Measurements from ENCODE around the gene RERE. TPM values are rescaled to one million over a fixed set of nuclear protein-coding genes. Genes with fewer than 3 reads are reported as not detected.
A peak's percentile ranks its signal among the peaks of the same experiment; 100 is the strongest.

Gene RERE
- total RNA-seq (2014; rRNA removed; shearing (Covaris generic); ENCODE audit: low replicate concordance): 1.5 and 7.2 TPM in 2 replicates

DNA sequence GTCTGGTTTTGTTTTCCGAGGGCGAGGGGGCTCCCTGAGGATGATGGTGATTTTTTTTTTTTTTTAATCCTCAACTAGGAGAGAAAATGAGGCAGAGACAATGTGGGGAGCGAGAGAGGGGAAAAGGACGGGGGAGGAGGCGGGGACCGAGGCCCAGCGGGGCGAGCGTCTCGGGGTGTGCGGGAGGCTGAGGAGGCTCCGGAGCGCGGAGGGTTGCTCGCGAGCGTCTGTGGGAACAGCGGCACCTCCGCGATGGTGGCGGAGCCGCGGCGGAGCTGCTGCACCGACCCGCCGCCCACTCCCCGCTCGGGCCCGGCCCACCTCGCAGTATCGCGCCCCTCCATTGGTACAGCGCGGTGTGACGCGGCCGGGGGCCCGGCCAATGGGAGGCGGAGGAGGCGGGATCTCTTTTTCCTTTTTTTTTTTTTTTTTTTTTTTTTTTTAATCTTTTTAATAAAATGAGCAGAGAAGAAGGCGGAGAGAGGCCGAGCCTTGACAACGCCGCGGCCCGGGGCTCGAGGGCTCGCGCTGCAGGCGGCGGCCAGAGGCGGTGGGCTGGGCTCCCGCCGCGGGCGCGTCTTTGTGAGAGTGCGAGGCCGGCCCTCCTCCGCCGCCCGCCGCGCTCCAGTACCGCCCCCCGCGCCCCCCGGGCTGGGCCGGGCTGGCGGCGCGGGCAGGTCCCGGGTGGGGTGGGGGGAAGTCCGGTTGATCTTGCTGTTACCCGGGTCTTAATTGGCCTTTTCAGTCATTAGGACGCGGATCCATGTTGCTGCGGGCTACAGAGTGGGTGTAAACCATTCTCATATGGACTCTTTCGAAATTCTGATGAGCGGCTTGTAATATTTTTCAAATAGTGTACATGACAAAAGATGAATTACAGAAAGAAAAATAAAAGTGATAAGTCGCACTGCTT lies at the start of gene RERE:
TSS of gene RERE (minus strand) at position 229 of the 913 bp plus-strand sequence.
- Histone ChIP-seq H3K9me3 (no peaks in the 10 kb centered on the region), H3K36me3 (no peaks in the 10 kb centered on the region), H3K27me3 (no peaks in the 10 kb centered on the region), H3K4me3 (peak within 1 kb of the TSS; percentile 73)
- peak; percentile 91 for DNase-seq

DNA sequence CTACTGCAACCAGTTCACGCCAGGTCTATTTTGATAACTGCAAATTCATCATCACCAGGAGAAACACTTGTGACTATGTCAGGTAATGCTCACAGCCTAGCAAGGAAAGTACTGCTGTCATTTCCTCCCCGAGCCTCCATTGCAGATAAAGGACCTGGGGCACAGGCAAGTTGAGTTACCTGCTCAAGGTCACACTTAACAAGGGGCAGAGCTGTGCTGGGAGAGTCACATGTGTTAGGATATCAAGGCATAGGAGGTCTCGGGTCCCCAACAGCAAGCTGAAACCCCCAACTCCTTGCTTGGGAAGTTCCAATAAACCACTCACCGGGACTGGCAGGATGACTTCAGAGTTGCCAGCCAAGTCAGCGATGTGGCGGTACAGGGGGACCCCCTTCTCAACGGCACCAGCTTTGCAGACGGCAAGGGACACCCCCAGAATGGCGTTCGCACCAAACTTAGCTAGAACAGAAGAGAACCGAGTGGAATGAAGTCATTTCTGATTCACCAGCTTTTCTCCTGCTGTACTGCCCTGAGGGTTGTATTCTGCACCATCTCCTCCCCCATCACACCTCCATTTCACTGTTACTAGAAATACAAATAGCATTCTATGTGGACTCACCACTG lies 49.5 kb upstream of the RERE start:
- Histone ChIP-seq H3K27me3 (no peaks in the 10 kb centered on the region), H3K36me3 (peaks cover 98% of the 10 kb centered on the region), H3K9me3 (no peaks in the 10 kb centered on the region), H3K4me3 (no peak overlapping the region)
- no peak for DNase-seq

DNA sequence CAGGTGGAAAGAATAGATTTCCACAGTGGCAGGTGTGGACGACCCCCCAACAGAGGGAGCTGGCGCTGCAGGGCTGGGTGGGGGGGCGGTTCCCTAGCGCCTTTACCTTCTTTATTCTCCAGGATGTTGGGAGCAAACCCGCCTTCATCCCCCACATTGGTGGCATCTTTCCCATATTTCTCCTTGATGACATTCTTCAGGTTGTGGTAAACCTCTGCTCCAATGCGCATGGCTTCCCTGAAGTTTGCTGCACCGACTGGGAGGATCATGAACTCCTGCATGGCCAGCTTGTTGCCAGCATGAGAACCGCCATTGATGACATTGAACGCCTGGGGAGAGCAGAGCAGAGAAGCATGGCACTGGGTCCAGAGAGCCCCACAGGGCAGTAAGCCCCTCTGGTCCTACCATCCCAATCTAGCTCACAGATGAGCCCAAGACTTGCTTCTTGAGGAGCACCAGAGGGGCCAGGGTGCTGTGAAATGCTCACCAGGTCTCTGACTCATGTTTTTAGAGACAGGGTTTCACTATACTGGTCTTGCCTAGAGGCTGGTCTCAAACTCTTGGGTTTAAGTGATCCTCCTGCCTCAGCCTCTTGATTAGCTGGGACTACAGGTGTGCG lies 48.8 kb upstream of the RERE start:
- H3K4me3 ChIP-seq: no peak overlapping the region
- H3K9me3 ChIP-seq: no peaks in the 10 kb centered on the region
- DNase-seq: no peak
- no peaks in the 10 kb centered on the region for H3K27me3 ChIP-seq
- H3K36me3 ChIP-seq: peaks cover 98% of the 10 kb centered on the region

- no peak for DNase-seq
- Histone ChIP-seq H3K36me3 (peaks cover 98% of the 10 kb centered on the region), H3K4me3 (no peak overlapping the region), H3K9me3 (no peaks in the 10 kb centered on the region), H3K27me3 (no peaks in the 10 kb centered on the region)
Measured at GRCh38 chr1:8864713-8865344, 47.4 kb upstream of the RERE start.

- no peak overlapping the region for H3K4me3 ChIP-seq
- peaks cover 98% of the 10 kb centered on the region for H3K36me3 ChIP-seq
- H3K27me3 ChIP-seq: no peaks in the 10 kb centered on the region
- no peak for DNase-seq
- H3K9me3 ChIP-seq: no peaks in the 10 kb centered on the region
Measured at GRCh38 chr1:8863794-8864233, 46.4 kb upstream of the RERE start.

DNA sequence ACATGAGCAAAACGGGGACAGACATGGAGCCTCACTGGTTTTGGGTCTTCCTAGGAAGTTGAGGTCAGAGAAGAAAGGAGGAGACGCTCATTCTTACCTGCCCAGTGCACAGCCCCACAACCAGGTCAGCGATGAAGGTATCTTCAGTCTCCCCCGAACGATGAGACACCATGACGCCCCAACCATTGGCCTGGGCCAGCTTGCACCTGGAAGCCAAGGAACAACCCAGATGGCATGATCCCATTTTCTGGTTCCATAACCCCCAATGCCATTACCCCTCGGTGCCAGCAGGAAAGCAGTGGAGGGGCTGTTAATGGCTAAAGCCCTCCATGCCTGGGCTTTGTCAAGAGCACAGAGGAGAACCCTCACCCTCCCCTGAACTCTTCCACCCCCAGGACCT lies 45.7 kb upstream of the RERE start:
- Histone ChIP-seq H3K27me3 (no peaks in the 10 kb centered on the region; the same call in 1 of the 2 replicates), H3K9me3 (no peaks in the 10 kb centered on the region), H3K36me3 (peaks cover 98% of the 10 kb centered on the region), H3K4me3 (no peak overlapping the region)
- no peak for DNase-seq

GRCh38 chr1:8862528-8862927 lies 45.1 kb upstream of the RERE start:
- Histone ChIP-seq H3K4me3 (no peak overlapping the region), H3K9me3 (no peaks in the 10 kb centered on the region), H3K36me3 (peaks cover 98% of the 10 kb centered on the region), H3K27me3 (no peaks in the 10 kb centered on the region; the same call in 1 of the 2 replicates)
- DNase-seq: no peak

DNA sequence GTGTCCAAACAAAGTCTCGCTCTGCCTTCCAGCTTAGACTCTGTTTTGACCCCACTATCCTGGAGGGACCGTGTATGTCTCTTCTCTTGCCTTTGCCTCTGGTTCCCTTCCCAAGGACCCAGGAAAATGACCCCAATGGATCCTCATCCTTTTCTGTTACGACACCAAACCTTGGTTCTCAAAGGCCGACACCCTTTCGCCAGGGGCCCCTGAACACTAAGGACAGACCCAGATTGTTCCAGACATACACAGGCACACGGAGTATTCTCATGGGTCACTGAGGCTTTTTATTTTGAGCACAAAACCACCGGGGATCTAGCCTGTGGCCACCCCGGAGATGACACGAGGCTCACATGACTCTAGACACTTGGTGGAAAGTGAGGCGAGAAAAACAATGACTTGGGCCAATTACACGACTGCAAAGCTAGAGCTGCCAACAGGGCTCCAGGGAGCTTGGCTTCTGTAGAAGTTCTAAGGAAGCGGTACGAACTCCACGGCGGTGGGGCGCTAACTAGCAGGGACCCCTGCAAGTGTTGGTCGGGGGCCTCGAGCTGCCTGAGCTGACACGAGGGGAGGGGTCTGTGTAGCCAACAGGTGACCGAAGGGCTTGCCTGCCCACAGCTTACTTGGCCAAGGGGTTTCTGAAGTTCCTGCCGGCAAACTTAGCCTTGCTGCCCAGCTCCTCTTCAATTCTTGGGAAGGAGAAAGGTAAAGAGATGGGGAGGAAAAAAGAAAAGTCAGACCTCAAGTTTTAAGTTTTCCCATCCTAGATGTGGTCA lies 43.5 kb upstream of the RERE start:
- Histone ChIP-seq H3K36me3 (peaks cover 91% of the 10 kb centered on the region), H3K27me3 (no peaks in the 10 kb centered on the region; the same call in 1 of the 2 replicates), H3K4me3 (no peak overlapping the region), H3K9me3 (no peaks in the 10 kb centered on the region)
- DNase-seq: no peak

DNA sequence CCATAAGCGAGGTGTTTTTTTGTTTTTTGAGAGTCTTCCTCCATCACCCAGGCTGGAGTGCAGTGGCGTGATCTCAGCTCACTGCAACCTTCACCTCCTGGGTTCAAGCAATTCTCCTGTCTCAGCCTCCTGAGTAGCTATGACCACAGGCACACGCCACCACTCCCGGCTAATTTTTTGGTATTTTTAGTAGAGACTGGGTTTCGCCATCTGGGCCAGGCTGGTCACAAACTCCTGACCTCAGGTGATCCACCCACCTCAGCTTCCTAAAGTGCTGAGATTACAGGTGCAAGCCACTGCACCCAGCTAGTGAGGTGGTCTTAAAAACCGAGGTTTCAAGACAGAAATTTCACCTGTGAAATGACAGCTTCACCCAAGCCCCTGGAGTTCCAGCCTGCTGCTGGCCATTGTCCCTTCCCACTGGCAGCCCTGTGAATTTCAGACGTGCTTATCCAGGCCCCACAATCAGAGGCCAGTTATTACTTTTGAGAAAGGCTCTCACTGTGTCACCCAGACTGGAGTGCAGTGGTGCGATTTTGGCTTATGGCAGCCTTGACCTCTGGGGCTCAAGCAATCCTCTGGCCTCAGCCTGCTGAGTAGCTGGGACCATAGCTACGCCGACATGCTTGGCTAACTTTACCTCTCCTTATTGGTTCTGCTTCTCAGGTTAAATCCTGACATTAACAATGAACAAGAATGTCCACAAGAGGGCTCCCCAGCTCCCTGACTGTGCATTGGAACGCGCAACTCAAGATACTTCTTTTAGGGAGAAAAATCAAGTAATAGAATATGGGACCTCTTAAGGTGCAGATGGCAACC lies 41.7 kb upstream of the RERE start:
- no peaks in the 10 kb centered on the region; the same call in 1 of the 2 replicates for H3K27me3 ChIP-seq
- H3K9me3 ChIP-seq: no peaks in the 10 kb centered on the region
- peaks cover 73% of the 10 kb centered on the region for H3K36me3 ChIP-seq
- no peak overlapping the region for H3K4me3 ChIP-seq
- no peak for DNase-seq

DNA sequence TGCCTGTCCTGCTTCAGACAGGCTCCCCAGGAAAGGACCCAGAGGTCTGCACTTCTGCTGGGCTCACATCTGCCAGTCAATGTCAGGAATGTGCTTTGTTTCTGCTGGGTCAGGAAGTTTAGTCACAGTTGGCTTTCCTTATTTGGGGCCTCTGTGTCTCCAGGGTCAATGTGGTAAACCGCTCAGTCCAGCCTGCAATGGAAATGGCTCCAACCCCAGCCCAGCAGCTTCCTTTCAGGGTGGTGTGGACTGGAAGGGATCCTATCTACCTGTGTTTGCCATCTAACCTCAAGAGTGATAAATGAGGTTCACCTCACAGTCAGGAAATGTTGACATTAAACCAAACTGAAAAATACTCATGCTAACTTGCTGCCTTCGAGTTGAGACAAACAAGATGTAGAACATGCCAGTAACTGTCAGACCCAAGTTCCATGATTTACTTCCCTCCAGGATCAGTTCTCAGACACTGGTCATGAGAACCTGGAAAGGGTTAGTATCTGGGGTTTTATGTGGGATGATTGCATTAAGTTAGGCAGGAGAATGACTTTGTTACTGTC lies 40.8 kb upstream of the RERE start:
- DNase-seq: peak; percentile 37
- Histone ChIP-seq H3K27me3 (no peaks in the 10 kb centered on the region; the same call in 1 of the 2 replicates), H3K9me3 (no peaks in the 10 kb centered on the region), H3K4me3 (no peak overlapping the region), H3K36me3 (peaks cover 64% of the 10 kb centered on the region)

DNA sequence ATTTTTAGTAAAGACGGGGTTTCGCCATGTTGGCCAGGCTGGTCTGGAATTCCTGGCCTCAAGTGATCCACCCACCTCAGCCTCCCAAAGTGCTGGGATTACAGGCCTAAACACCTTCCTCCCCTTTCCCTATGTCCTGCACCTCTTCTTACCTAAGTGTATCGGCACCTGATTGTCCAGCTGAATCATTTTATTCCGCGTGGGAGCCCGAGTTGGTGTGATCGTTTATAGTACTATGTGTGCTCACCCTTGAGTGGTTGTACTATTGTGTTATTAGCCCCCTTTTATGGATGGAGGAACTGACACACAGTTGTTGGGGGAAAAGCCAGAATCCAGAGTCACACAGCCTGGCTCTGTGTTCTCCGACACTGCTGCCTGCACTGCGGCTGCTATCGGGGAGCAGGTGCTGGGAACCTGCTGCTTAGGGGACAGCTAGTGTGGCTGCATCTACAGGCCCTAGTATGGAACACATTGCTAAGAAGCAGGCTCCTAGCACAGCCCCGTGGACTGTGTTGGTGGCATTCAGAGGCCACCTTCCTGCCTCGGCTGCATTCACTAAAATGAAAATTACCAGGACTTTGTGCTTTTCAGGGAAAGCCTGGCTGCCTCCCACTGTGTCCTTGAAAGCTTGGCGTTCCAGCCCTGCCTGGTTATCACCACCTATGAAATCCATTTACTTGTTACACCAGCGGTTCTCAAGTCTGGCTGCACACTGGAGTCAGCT lies 39.4 kb upstream of the RERE start:
- Histone ChIP-seq H3K9me3 (no peaks in the 10 kb centered on the region), H3K27me3 (no peaks in the 10 kb centered on the region; the same call in 1 of the 2 replicates), H3K4me3 (no peak overlapping the region), H3K36me3 (peaks cover 51% of the 10 kb centered on the region)
- DNase-seq: no peak

DNA sequence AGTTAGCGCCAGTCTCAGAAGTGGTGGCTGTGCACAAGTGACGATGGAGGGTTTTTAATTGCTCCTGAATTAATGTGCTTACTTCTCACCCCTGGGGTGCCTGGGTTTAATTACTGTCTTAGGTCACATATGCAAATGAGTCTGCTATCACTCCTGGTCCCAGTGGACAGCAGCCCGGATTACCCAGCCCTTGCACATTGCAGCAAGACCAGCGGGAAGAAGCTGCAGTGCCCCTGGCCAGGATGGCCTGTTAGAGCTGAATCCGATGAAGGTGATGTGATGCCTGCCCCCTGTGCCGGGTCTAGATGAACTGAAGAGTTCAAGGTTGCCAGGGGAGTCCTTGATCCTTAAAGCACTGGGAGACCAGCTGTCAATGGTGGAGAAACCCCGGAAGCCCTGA lies 36.8 kb upstream of the RERE start:
- Histone ChIP-seq H3K36me3 (peaks cover 25% of the 10 kb centered on the region), H3K27me3 (no peaks in the 10 kb centered on the region; the same call in 1 of the 2 replicates), H3K4me3 (no peak overlapping the region), H3K9me3 (no peaks in the 10 kb centered on the region)
- no peak for DNase-seq

GRCh38 chr1:8851060-8851459 lies 33.6 kb upstream of the RERE start:
- Histone ChIP-seq H3K27me3 (no peaks in the 10 kb centered on the region), H3K36me3 (0 out of 2 replicates have a peak, but pooled peaks cover under 1% of the 10 kb centered on the region), H3K4me3 (no peak overlapping the region), H3K9me3 (no peaks in the 10 kb centered on the region)
- no peak for DNase-seq

- no peaks in the 10 kb centered on the region for H3K9me3 ChIP-seq
- no peaks in the 10 kb centered on the region for H3K27me3 ChIP-seq
- peak; percentile 95 for DNase-seq
- no peak overlapping the region for H3K4me3 ChIP-seq
- H3K36me3 ChIP-seq: no peaks in the 10 kb centered on the region
Measured at GRCh38 chr1:8848663-8849386, 31.4 kb upstream of the RERE start.

All from MG63 (cell line).